IMR-90 (cell line): ENCODE data around the gene GTSE1. TPM values are rescaled to one million over a fixed set of nuclear protein-coding genes. Genes with fewer than 3 reads are reported as not detected.

Experiments used
- ATAC-seq: fragments of 200-7000 bp; cut with Tn5 transposase; 2 replicates; pipeline ENCODE4 v1.9.1; 2020; ENCODE audit warnings: low read depth, mild to moderate bottlenecking, moderate library complexity
- BruUV-seq: library from RNA; stranded (reverse); fragments of 400-500 nt; replicated peaks from 2 replicates; lab custom pipeline; 2021; lab: Mats Ljungman, UMichigan
- CTCF ChIA-PET: fragments of 300-600 bp; formaldehyde crosslinking; extraction: SDS; loops from one replicate; lab custom pipeline; 2021; ENCODE audit warnings: antibody characterized with exemption; lab: Yijun Ruan, JAX
- POLR2A ChIA-PET: fragments of 300-600 bp; sonication (Branson Sonifier 250); formaldehyde crosslinking; loops from one replicate; lab custom pipeline; 2022; ENCODE audit warnings: antibody characterized with exemption; ENCODE audit not compliant: unreplicated experiment; lab: Charles Lee
- DNase-seq: peaks from one replicate; pipeline ENCODE4 v3.0.0; 2013
- H2AFZ ChIP-seq: replicated peaks from 2 replicates; pipeline ENCODE3; 2013; ENCODE audit warnings: low read length, mild to moderate bottlenecking; ENCODE audit not compliant: poor library complexity
- H2AK5ac ChIP-seq: 2 replicates; pipeline ENCODE4 v1.6.1; 2013; ENCODE audit warnings: low read depth, low read length, inconsistent platforms
- H2AK9ac ChIP-seq: replicated peaks from 2 replicates; pipeline ENCODE3; 2013; ENCODE audit warnings: mild to moderate bottlenecking, low read depth, low read length, moderate library complexity; ENCODE audit not compliant: poor library complexity
- H2BK120ac ChIP-seq: 2 replicates; pipeline ENCODE4 v1.6.1; 2013; ENCODE audit warnings: low read depth, low read length, inconsistent platforms
- H2BK15ac ChIP-seq: 3 replicates; pipeline ENCODE4 v1.6.1; 2013; ENCODE audit warnings: low read depth, low read length, inconsistent platforms
- H2BK20ac ChIP-seq: 2 replicates; pipeline ENCODE4 v1.6.1; 2013; ENCODE audit warnings: low read depth, mild to moderate bottlenecking, inconsistent platforms, low read length, moderate library complexity
- H2BK5ac ChIP-seq: 2 replicates; pipeline ENCODE4 v1.6.1; 2013; ENCODE audit warnings: mild to moderate bottlenecking, low read depth, low read length, inconsistent platforms; ENCODE audit not compliant: poor library complexity, severe bottlenecking
- H3K14ac ChIP-seq: replicated peaks from 2 replicates; pipeline ENCODE4 v1.6.1; 2013; ENCODE audit warnings: low read depth, low read length, inconsistent platforms
- H3K18ac ChIP-seq: 2 replicates; pipeline ENCODE4 v1.6.1; 2013; ENCODE audit warnings: low read depth, low read length, control low read depth
- H3K23ac ChIP-seq: 2 replicates; pipeline ENCODE4 v1.6.1; 2013; ENCODE audit warnings: low read depth, low read length, inconsistent platforms
- H3K27ac ChIP-seq: 2 replicates; pipeline ENCODE4 v1.5.1; 2013; ENCODE audit warnings: mild to moderate bottlenecking, control low read depth, low read length; ENCODE audit not compliant: insufficient read depth
- H3K27me3 ChIP-seq: 2 replicates; pipeline ENCODE4 v1.6.1; 2013; ENCODE audit warnings: low read length; ENCODE audit not compliant: control insufficient read depth, insufficient read depth
- H3K36me3 ChIP-seq: 2 replicates; pipeline ENCODE4 v1.6.1; 2013; ENCODE audit warnings: low read length, mixed read lengths; ENCODE audit not compliant: control insufficient read depth, insufficient read depth
- H3K4ac ChIP-seq: 2 replicates; pipeline ENCODE4 v1.6.1; 2013; ENCODE audit warnings: low read depth, low read length, inconsistent platforms
- H3K4me1 ChIP-seq: 2 replicates; pipeline ENCODE4 v1.6.1; 2013; ENCODE audit warnings: low read length, mixed read lengths; ENCODE audit not compliant: control insufficient read depth, insufficient read depth
- H3K4me2 ChIP-seq: 2 replicates; pipeline ENCODE4 v1.6.1; 2013; ENCODE audit warnings: low read depth, mild to moderate bottlenecking, control low read depth, low read length, moderate library complexity
- H3K4me3 ChIP-seq: 2 replicates; pipeline ENCODE4 v1.5.1; 2013; ENCODE audit warnings: low read depth, mild to moderate bottlenecking, control low read depth, low read length, moderate library complexity; ENCODE audit not compliant: insufficient read depth
- H3K56ac ChIP-seq: 2 replicates; pipeline ENCODE4 v1.6.1; 2013; ENCODE audit warnings: low read length, inconsistent platforms; ENCODE audit not compliant: insufficient read depth; ENCODE audit errors: extremely low read depth
- H3K79me1 ChIP-seq, 2 experiments: 2 replicates each; pipeline ENCODE4 v1.6.1; 2013; ENCODE audit warnings: low read length in 2 of 2, inconsistent platforms in 1 of 2, low read depth in 1 of 2
- H3K9ac ChIP-seq: 2 replicates; pipeline ENCODE4 v1.6.1; 2013; ENCODE audit warnings: low read depth, low read length, control low read depth
- H3K9me1 ChIP-seq: 2 replicates; pipeline ENCODE4 v1.6.1; 2013; ENCODE audit warnings: low read length, inconsistent platforms; ENCODE audit not compliant: insufficient read depth
- H3K9me3 ChIP-seq: 2 replicates; pipeline ENCODE4 v1.6.1; 2013; ENCODE audit warnings: low read length; ENCODE audit not compliant: control insufficient read depth, insufficient read depth
- H4K20me1 ChIP-seq: 2 replicates; pipeline ENCODE4 v1.6.1; 2013; ENCODE audit warnings: low read length, inconsistent platforms; ENCODE audit not compliant: insufficient read depth
- H4K5ac ChIP-seq: 2 replicates; pipeline ENCODE4 v1.6.1; 2013; ENCODE audit warnings: mild to moderate bottlenecking, low read depth, low read length, control low read depth
- H4K8ac ChIP-seq, 2 experiments: 2 replicates each; pipeline ENCODE4 v1.6.1; 2013; ENCODE audit warnings: low read depth in 2 of 2, low read length in 2 of 2, control low read depth in 1 of 2, inconsistent platforms in 1 of 2
- H4K91ac ChIP-seq: 2 replicates; pipeline ENCODE4 v1.6.1; 2013; ENCODE audit warnings: low read depth, low read length, inconsistent platforms; ENCODE audit not compliant: insufficient read depth
- BHLHE40 ChIP-seq: fragments of 150-350 bp; IDR thresholded peaks from 2 replicates; pipeline ENCODE4 v1.6.1; 2016; ENCODE audit warnings: mild to moderate bottlenecking, low read depth, low read length
- CEBPB ChIP-seq: IDR thresholded peaks from 2 replicates; pipeline ENCODE4 v1.6.1; 2012; ENCODE audit warnings: low read depth, low read length, improper control_type of control experiment
- ELK1 ChIP-seq: fragments of 150-350 bp; IDR thresholded peaks from 2 replicates; pipeline ENCODE4 v1.6.1; 2016; ENCODE audit warnings: low read depth, mild to moderate bottlenecking, low read length, moderate library complexity, borderline replicate concordance
- MAFK ChIP-seq: IDR thresholded peaks from 2 replicates; pipeline ENCODE4 v1.6.1; 2012; ENCODE audit warnings: low read depth, low read length, improper control_type of control experiment
- MAZ ChIP-seq: IDR thresholded peaks from 2 replicates; pipeline ENCODE4 v1.6.1; 2012; ENCODE audit warnings: low read depth, mild to moderate bottlenecking, low read length, improper control_type of control experiment, moderate library complexity, borderline replicate concordance
- MXI1 ChIP-seq: IDR thresholded peaks from 2 replicates; pipeline ENCODE4 v1.6.1; 2012; ENCODE audit warnings: low read depth, mild to moderate bottlenecking, low read length, moderate library complexity, borderline replicate concordance
- NFE2L2 ChIP-seq: fragments of 150-350 bp; IDR thresholded peaks from 2 replicates; pipeline ENCODE4 v1.6.1; 2016; ENCODE audit warnings: low read depth, mild to moderate bottlenecking, low read length
- POLR2A ChIP-seq: IDR thresholded peaks from 2 replicates; pipeline ENCODE4 v1.6.1; 2012; ENCODE audit warnings: mild to moderate bottlenecking, low read depth, low read length
- RAD21 ChIP-seq: IDR thresholded peaks from 2 replicates; pipeline ENCODE4 v1.6.1; 2012; ENCODE audit warnings: low read length, improper control_type of control experiment
- RCOR1 ChIP-seq: IDR thresholded peaks from 2 replicates; pipeline ENCODE4 v1.6.1; 2012; ENCODE audit warnings: mild to moderate bottlenecking, low read length, improper control_type of control experiment; ENCODE audit not compliant: insufficient replicate concordance
- RFX5 ChIP-seq: IDR thresholded peaks from 2 replicates; pipeline ENCODE4 v1.8.0; 2012; ENCODE audit warnings: low read depth, mild to moderate bottlenecking, low read length, moderate library complexity
- SMC3 ChIP-seq: fragments of 150-350 bp; IDR thresholded peaks from 2 replicates; pipeline ENCODE4 v1.6.1; 2016; ENCODE audit warnings: low read depth, mild to moderate bottlenecking, antibody characterized with exemption, low read length, moderate library complexity
- USF2 ChIP-seq: fragments of 150-350 bp; IDR thresholded peaks from 2 replicates; pipeline ENCODE4 v1.6.1; 2017; ENCODE audit warnings: mild to moderate bottlenecking, antibody characterized with exemption, low read length, low read depth
- WGBS, 2 experiments: methylation state at CpG; one replicate each; pipeline versions ENCODE4 v1.1.5 to v1.1.7; 2013; ENCODE audit warnings: missing lambda C conversion rate in 2 of 2; ENCODE audit not compliant: insufficient read length in 1 of 2; ENCODE audit errors: extremely low coverage in 2 of 2; 5-methylcytosine and 5-hydroxymethylcytosine counted together
- dilution Hi-C: fragments of 300-500 bp; cut with HindIII; formaldehyde crosslinking; loops from one replicate; pipeline ENCODE4 v1.14.3; 2018; ENCODE audit warnings: low sequenced_read_pairs; ENCODE audit not compliant: unreplicated experiment
- in situ Hi-C: fragments of 300-500 bp; cut with MboI; formaldehyde crosslinking; loops from 3 replicates; pipeline ENCODE4 v1.14.3; 2019; ENCODE audit warnings: low sequenced_read_pairs, inconsistent platforms, mixed read lengths
- intact Hi-C: fragments of 100-400 bp; cut with micrococcal nuclease; formaldehyde crosslinking; loops from 2 replicates; pipeline ENCODE4 v1.10.0; 2022
- polyA plus RNA-seq, 3 experiments: library from polyadenylated mRNA; depleted of rRNA; stranded (reverse); fragments of >200 nt; gene quantifications; 2 replicates each; pipeline ENCODE4 v1.2.3, GENCODE V29; 2012; ENCODE audit warnings: low replicate concordance in 1 of 3
- total RNA-seq: library from RNA; depleted of rRNA; stranded (reverse); fragments of >200 nt; gene quantifications from 2 replicates; pipeline ENCODE4 v1.2.3, GENCODE V29; 2012

Gene GTSE1
- total and polyA plus RNA-seq, 2 of the 4 experiments (the other 2 are of a cell fraction): 5.9 to 17.1 TPM

DNA sequence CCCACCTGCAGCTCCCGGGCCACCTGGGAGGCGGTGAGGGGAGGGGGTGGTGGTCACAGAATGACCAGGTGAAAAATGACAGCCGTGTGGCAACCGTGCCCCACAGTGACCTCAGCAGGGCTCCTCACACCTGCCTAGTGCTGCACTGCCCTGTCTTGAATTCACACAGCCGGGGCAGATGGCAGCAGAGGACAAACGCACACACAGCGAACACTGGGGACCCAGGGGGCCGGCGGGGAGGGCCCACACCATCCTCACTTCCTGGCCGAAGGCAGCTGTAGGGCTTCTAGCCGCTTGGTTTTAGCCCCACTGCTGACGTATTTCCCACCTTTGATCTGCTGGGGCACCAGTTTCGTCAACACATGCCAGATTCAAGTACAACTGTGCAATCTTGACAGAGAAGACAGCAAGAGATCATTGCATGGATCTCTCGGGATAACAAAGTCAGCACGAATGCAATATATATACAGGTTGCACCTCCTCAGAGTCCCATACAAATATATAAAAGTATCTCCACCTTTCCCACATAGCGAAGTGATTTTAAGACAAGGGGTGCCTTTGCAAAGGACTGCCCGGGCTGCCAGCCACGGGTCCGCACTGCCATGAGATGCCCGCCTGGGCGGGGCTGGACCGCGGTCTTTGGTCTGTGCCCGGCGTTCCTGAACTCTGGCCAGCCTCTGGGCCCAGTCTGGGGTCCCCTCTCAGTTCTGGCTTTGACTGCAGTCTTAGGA lies 65.7 kb downstream of the GTSE1 start:
- Histone ChIP-seq H2BK5ac (no peak overlapping the region), H3K9me3 (no peaks in the 10 kb centered on the region), H3K4me3 (no peak overlapping the region), H4K8ac (no peak overlapping the region), H3K79me1 (no peaks in the 10 kb centered on the region), H3K27me3 (peaks cover 5% of the 10 kb centered on the region; the same call in 1 of the 2 replicates), H3K4me1 (no peaks in the 10 kb centered on the region), H2BK15ac (no peak overlapping the region), H2AK5ac (no peak overlapping the region), H4K20me1 (no peaks in the 10 kb centered on the region), H2AK9ac (no peak overlapping the region), H4K91ac (no peak overlapping the region), H3K14ac (no peak overlapping the region), H3K9me1 (no peaks in the 10 kb centered on the region), H3K4me2 (no peak overlapping the region), H3K23ac (no peak overlapping the region), H3K18ac (no peak overlapping the region), H2BK120ac (no peak overlapping the region), H2BK20ac (no peak overlapping the region), H3K27ac (no peak overlapping the region), H3K4ac (no peak overlapping the region), H3K9ac (no peak overlapping the region), H3K36me3 (peaks cover 4% of the 10 kb centered on the region; the same call in 1 of the 2 replicates), H3K56ac (no peak overlapping the region), H4K5ac (no peak overlapping the region), H2AFZ (no peak overlapping the region)
- dilution Hi-C loops: no loop called here
- no TSS peak for BruUV-seq
- intact Hi-C loops: no loop called here
- ChIA-PET CTCF (no interaction called here), POLR2A (no interaction called here)
- DNase-seq: peak; percentile 6
- in situ Hi-C loops: no loop called here
- no peak for ATAC-seq
- WGBS, 2 experiments: 54% methylated on average over 20 of the region's 25 CpGs; no CpG with 5 or more reads in 1 of the 2 experiments
- TF ChIP-seq RFX5 (no peak), MAFK (no peak), RAD21 (no peak), POLR2A (no peak), MXI1 (no peak), BHLHE40 (no peak), SMC3 (no peak), ELK1 (no peak), CEBPB (no peak), RCOR1 (no peak), USF2 (no peak), NFE2L2 (no peak), MAZ (no peak)
